ENCODE measurements around the gene TPCN2.

Gene TPCN2

DNA sequence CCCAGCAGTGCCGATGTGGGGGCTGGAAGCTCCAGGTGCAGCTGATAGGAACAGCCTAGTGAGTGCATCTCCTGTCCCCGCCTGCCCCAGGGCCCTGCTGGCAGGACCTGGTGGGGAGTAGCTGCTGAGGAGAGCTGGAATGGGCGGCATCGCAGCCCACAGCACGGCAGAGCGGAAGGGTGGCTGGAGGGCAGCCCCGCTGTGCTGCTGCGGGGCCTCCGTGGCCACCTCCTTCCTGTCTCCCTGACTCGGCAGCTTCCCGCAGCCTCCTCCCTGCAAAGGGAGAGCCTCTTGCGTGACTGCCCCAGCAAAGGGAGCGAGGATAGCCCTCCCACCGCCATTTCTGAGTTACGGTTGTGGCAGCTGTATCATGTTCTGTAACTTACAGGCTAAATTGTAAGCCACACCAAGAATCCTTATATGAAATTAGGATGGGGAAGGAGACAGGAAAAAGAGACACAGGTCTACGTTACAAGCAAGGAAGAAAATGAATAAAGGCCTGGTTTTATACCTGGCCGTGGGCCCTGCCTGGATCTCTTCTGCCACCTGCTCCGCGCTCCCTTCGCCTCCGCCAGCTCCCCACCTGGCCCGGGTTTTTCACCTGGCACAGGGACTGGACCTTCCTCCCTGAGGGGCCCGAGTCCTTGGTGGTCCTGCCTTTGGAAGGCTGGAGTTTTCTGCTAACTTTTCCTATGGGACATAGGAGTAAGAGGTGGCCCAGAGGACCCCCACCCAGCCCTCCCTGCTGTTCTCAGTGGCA is 10.0 kb downstream of the TPCN2 start:
- no peak for DNase-seq

DNA sequence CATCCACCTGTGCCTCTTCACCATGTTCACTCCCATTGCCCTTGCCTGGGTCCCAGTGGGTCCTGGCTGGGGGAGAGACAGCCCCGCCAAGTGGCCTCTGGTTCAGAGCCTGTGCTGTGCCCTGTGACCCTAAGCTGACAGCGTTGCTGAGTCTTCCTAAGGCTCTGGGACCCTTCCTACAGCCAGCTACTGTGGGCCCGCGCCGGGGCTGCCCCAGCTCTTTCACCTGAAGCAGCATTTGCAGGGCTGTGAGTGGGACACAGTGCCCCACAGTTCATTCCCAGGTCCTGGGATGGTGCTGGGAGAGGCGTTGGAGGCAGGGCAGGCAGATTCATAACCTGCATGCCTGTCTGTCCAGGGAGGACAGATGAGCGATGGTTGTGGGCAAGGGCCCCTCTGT is 10.7 kb downstream of the TPCN2 start:
- no peak for DNase-seq

GRCh38 chr11:69059985-69060384 is 11.3 kb downstream of the TPCN2 start:
- DNase-seq = no peak

DNA sequence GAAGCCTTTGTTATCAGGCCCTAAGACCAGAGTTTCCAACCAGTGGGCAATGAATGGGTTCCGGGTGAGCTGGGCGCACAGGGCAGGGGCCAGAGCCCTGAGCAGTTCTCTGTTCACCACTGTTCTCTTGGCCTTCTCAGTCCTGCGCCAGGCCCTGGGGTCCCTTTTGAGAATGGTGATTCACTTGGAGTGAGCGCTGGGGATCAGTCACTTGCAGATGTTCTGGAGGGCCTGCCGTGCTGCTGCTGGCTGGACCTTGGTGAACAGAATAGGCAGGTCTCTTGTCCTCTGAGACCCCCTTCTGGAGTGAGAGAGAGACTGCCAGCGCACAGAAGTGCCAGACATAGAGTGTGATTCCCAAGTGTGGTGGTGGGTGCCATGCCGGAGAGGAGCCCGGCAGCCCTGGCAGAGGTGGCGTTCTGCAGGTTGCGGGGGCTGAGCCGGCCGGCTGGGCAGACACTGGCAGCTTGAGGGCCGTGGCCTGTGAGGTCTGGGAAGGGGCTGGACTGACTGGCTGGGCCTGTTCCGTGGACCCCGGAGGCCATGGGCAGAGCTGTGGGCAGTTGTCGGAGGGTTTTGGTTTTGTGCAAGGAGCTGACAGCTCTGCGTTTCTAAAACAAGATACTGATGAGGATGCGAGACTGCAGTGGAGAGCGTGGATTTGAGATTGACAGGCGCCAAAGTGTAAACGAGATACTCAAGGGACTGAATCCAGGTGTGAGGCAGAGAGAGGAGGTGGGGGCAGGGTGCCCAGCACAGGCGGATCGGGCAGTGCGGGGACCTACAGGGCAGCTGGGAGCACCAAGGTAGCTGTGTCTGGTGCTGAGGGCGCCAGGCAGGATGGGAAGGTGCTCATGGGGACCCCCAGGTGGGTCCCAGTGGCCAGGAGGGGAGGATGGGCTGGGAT is 12.3 kb downstream of the TPCN2 start:
- DNase-seq = no peak

DNA sequence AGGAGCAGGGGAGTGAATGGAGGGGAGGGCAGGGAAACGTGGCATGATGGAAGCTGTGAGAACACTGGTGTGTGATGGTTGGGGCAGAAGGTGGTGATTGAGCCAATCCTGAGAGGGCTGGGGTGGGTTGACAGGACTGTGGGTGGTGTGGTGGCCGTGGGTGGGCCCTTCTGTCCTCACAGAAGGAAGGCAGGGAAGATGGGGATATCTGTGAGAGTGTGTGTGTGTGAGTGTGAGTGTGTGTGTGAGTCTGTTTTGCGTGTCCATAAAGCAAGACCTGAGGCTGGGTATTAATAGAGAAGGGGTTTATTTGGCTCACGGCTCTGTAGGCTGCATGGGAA is 13.0 kb downstream of the TPCN2 start:
- DNase-seq = no peak

DNA sequence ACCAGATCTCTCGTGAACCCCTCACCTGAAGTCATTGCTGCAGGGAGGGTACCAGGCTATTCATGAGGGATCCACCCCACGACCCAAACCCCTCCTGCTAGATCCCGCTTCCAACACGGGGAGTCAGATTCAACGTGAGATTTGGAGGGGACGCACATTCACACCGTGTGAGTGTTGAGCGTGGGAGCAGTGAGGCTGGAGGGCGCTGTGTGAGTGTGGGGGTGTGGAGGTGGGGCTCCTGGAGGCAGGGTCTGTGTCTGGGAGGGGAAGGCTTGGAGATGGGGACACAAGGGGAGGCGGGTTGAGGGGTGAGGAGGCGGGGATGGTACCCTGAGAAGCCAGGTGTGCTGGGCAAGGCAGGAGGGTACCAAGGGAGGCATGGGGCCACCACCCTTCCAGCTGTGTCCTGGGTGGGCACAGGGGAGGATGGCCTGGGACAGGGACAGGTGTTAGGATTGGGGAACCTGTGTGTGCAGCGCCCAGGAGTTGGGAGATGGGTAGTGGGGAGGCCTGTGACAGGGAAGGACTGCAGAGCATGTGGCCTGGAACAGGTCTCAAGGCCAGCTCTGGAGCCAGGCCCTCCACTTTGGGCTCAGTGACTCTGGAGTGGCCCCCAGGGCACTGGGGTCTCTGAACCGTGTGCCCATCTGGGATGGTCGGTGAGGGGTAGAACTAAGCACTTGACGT is 13.6 kb downstream of the TPCN2 start:
- DNase-seq = no peak

GRCh38 chr11:69062873-69063651 is 14.3 kb downstream of the TPCN2 start:
- DNase-seq = no peak

GRCh38 chr11:69063652-69064260 is 15.0 kb downstream of the TPCN2 start:
- DNase-seq = no peak

DNA sequence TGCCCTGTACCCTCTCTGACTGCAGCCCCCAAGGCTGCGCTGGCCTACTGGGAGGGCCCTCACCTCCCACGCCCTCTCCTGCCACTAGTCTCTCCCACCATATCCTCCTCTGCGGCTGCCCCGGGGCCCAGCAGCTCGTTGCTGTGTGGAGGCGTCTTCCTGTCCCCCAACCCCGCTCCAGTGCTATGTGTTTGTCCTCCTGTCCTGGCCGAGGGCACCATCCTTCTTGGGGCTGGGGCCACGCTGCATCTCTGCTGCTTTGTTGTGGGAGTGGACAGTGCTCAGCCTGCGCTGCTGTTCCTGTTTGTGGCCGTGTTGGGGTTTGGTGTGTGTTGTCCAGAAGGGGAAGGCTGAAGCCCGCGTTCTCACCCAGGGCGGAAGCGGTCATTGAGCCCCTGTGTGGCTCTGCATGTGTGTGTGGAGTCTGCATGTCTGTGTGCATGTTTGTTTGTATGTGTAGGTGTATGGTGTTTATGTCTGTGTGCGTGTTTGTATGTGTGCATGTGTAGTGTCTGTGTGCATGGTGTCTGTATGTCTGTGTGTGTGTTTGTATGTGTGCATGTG is 15.7 kb downstream of the TPCN2 start:
- DNase-seq = no peak

- DNase-seq = no peak
Measured at GRCh38 chr11:69065147-69065710, 16.5 kb downstream of the TPCN2 start.

DNA sequence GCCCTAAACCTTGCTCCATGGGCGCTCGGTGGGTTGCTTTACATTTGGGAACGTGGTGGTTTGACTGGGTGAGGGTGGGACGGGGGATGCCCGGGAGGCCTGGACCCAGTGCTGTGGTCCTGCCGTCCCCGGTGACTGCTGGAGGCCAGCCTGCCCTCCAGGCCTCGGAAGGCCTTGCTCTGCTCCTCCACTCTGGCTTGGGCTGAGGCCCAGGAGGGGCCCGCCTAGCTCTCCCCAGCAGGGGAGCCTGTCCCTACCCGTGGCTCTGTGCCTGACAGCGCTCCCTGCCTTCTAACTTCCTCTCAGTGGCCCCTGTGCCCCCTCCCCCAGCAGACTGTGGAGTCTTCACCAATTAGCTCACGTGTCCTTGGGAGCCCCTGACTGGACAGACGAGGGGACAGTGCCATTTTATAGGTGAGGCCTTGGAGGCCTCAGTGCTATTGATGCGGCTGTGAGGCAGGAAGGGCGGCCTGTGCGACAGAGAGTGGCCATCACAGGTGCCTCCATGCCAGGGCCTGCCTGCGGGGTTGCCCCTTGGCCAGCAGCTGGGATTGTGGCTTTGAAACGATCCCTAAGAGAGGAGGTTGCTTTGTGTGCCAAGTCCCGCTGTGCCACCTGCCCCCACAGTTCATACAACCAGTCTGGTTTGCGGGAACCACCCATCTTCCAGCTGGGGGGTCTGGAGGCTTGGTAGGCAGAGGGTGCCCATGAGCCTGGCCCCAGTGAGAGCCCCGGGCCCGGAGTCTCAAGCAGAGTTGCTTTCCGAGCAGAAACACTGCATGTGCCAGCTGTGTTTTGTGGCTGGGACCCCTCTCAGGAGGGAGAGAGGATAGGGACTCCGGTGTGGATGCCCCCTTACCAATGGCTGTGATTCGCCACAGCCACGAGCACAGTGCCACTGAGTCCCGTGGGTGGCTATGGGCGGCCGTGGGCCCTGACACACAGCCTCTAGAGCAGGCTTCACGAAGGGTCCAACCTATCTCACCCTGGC is 17.7 kb downstream of the TPCN2 start:
- no peak for DNase-seq

- DNase-seq = no peak
Measured at GRCh38 chr11:69067200-69067599, 18.5 kb downstream of the TPCN2 start.

DNA sequence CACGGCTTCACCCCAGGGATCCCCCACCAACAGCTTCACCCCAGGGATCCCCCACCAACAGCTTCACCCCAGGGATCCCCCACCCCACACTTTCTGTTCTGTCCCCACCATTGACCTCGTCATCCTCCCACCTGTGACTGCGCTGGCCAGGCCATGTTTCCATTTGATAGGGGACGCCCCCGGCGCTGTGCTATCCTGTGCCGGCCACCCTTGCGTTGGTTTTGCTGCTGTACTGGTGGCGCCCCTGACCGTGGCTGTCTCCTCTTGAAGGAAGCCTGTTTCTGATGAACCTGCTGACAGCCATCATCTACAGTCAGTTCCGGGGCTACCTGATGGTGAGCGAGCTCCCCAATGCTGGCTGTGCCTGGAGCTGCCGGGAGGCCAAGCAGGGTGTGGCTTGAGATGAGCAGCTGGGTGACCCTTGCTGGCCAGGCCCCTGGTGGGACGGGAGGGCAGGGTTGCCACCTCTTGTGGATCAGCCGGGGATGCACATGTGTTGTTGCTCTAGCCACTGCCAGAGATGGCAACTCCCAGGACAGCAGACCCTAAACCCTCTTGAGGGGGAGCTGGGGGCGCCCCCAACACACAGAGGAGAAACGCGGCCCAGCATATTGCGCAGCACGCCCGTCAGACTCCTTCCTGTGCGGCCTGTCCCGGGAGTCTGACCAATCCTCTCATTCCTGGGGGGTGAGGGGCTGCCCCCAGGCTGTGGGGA is 22.5 kb downstream of the TPCN2 start:
- DNase-seq = no peak

- DNase-seq = no peak
Measured at GRCh38 chr11:69071956-69072355, 23.2 kb downstream of the TPCN2 start.

DNA sequence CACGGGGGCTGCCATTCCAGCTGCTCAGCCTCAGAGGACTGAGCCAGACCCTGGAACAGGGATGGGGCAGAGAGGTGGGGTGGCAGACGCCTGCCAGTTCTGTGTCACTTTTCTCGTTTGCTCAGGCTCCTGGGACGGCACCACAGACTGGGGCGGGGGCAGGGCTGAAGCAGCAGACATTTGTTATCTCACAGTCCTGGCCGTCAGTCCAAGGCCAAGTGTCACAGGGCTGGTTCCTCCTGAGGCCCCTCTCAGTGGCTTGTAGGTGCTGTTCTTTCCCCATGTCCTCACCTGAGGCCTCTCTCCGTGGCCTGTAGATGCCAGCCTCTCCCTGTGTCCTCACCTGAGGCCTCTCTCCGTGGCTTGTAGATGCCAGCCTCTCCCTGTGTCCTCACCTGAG is 24.7 kb downstream of the TPCN2 start:
- DNase-seq = peak; percentile 68

DNA sequence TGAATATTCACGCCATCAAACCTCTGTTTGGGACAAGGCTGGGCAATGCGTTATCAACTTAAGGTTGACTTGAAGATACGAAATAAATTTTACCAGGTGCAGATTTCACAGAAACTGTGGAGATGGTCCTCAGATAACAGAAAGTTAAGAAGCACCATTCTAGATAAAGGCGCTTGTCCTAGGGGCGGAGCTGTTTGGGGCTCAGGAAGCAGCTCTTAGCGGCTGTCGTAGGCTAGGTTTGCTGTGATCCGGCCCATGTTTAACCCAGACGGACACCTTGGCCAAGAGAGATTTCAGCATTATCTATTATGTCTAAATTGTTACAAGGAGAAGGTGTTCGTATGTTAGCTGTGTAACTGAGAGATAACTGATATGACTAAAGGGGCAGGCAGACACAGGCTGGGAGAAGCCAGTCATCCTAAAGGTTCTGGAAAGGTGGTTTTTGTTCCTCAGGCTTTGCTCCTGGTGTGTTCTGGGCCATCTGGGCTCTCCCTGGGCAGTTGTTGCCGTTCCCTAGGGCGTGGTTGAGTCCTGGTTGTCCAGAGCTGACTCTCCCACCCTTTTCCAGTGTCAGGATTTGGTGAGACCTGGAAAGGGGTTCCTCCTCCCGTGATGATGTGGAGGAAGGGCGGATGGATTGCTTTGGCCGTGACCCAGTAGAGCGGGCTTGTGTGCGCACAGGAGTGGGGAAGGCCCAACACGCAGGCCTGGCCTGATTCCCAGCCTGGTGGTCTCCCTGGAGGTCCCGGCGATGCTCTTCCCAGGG is 25.8 kb downstream of the TPCN2 start:
- no peak for DNase-seq

DNA sequence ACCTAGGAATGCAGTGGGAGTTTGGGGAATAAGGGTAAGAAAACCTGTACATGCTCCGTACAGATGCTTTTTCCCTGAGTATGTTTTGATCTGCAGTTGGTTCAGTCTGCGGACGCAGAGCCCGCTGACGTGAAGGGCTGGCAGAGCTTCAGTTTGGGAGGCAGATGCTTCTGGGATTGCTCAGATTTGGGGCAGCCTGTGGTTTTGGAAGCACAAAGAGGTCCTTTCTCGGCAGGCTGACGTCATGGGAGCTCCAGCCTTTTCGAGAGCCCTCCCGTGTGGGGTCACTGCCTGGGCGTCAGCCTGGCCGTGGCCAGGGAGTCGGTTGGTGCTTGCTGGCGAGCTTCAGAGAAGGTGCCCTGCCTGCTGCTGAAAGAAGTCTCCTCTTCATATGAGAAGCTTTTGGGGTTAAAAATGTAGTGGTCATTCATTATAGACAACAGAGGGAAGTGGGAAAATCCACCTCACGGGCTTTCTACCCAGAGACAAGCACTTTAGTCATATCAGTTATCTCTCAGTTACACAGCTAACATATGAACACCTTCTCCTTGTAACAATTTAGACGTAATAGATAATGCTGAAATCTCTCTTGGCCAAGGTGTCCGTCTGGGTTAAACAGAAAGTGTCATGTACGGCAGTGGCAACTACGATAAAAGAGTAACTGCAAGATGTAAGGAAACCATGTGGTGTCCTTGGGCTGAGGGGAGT is 26.8 kb downstream of the TPCN2 start:
- peak; percentile 88 for DNase-seq

GRCh38 chr11:69076129-69076791 is 27.5 kb downstream of the TPCN2 start:
- no peak for DNase-seq
